ENCODE measurements around the gene PDE4D. TPM values are rescaled to one million over a fixed set of nuclear protein-coding genes. Genes with fewer than 3 reads are reported as not detected.

Gene PDE4D
- total RNA-seq, 1 donor from 2014 or later = 2.3 TPM

GRCh38 chr5:59770953-59771352, 122.6 kb downstream of the PDE4D start:
- no peaks in the 10 kb centered on the region for H3K9me3 ChIP-seq (ENCODE audit: low read depth)
- Mint-ChIP-seq H3K4me1 (peaks cover 12% of the 10 kb centered on the region), H3K9me3 (no peaks in the 10 kb centered on the region), H3K36me3 (no peaks in the 10 kb centered on the region), H3K4me3 (no peak overlapping the region), H3K27ac (no peak overlapping the region), H3K27me3 (ENCODE audit: insufficient read depth, low read depth) (peaks cover 3% of the 10 kb centered on the region)
- no peak overlapping the region for H2AFZ ChIP-seq (replicated peaks)
- H3K4me1 ChIP-seq = peaks cover 7% of the 10 kb centered on the region
- H3K9ac ChIP-seq = no peak overlapping the region
- peaks cover 40% of the 10 kb centered on the region for H3K27me3 ChIP-seq
- H3K27ac ChIP-seq = no peak overlapping the region
- no peaks in the 10 kb centered on the region for H3F3A ChIP-seq (ENCODE audit: low read depth)
- no peaks in the 10 kb centered on the region for H3K36me3 ChIP-seq
- no peaks in the 10 kb centered on the region for H3K79me2 ChIP-seq (ENCODE audit: low read depth)
- TF ChIP-seq CTCF (IDR thresholded peaks at IDR 0.05) (no peak), EZH2 (IDR thresholded peaks at IDR 0.05) (no peak), EZH2phosphoT487 (IDR thresholded peaks at IDR 0.05) (no peak)
- H3K4me3 ChIP-seq = no peak overlapping the region
- no peak overlapping the region for H3K4me2 ChIP-seq
- no peak for DNase-seq (ENCODE audit: low spot score)
- no peaks in the 10 kb centered on the region for H4K20me1 ChIP-seq (ENCODE audit: low read depth)

GRCh38 chr5:59769832-59770231, 123.7 kb downstream of the PDE4D start:
- DNase-seq (ENCODE audit: low spot score) = no peak
- H3K36me3 Mint-ChIP-seq = no peaks in the 10 kb centered on the region
- TF ChIP-seq CTCF (IDR thresholded peaks at IDR 0.05) (no peak), EZH2phosphoT487 (IDR thresholded peaks at IDR 0.05) (no peak), EZH2 (IDR thresholded peaks at IDR 0.05) (no peak)
- no peak overlapping the region for H3K27ac Mint-ChIP-seq
- H3F3A ChIP-seq (ENCODE audit: low read depth) = no peaks in the 10 kb centered on the region
- H2AFZ ChIP-seq (replicated peaks) = no peak overlapping the region
- no peaks in the 10 kb centered on the region for H4K20me1 ChIP-seq (ENCODE audit: low read depth)
- no peaks in the 10 kb centered on the region for H3K9me3 Mint-ChIP-seq
- no peaks in the 10 kb centered on the region for H3K36me3 ChIP-seq
- H3K27ac ChIP-seq = no peak overlapping the region
- H3K27me3 Mint-ChIP-seq (ENCODE audit: insufficient read depth, low read depth) = peaks cover 3% of the 10 kb centered on the region
- no peak overlapping the region for H3K9ac ChIP-seq
- no peak overlapping the region for H3K4me3 Mint-ChIP-seq
- peaks cover 12% of the 10 kb centered on the region for H3K4me1 Mint-ChIP-seq
- no peaks in the 10 kb centered on the region for H3K9me3 ChIP-seq (ENCODE audit: low read depth)
- H3K27me3 ChIP-seq = peaks cover 40% of the 10 kb centered on the region
- no peak overlapping the region for H3K4me2 ChIP-seq
- H3K4me3 ChIP-seq = no peak overlapping the region
- no peaks in the 10 kb centered on the region for H3K79me2 ChIP-seq (ENCODE audit: low read depth)
- peaks cover 7% of the 10 kb centered on the region for H3K4me1 ChIP-seq

- Mint-ChIP-seq H3K27me3 (ENCODE audit: insufficient read depth, low read depth) (peaks cover 3% of the 10 kb centered on the region), H3K4me3 (peak overlapping the region; percentile 84), H3K36me3 (no peaks in the 10 kb centered on the region), H3K4me1 (peaks cover 12% of the 10 kb centered on the region), H3K27ac (peak overlapping the region; percentile 12), H3K9me3 (no peaks in the 10 kb centered on the region)
- Histone ChIP-seq H3K4me3 (peak overlapping the region; percentile 43), H3K9me3 (ENCODE audit: low read depth) (no peaks in the 10 kb centered on the region), H3K4me1 (peaks cover 7% of the 10 kb centered on the region), H3F3A (ENCODE audit: low read depth) (no peaks in the 10 kb centered on the region), H3K9ac (no peak overlapping the region), H3K4me2 (peak overlapping the region; percentile 77), H2AFZ (replicated peaks) (no peak overlapping the region), H4K20me1 (ENCODE audit: low read depth) (no peaks in the 10 kb centered on the region), H3K27ac (no peak overlapping the region), H3K79me2 (ENCODE audit: low read depth) (no peaks in the 10 kb centered on the region), H3K36me3 (no peaks in the 10 kb centered on the region), H3K27me3 (peaks cover 40% of the 10 kb centered on the region)
- DNase-seq (ENCODE audit: low spot score) = no peak
- no peak for TF ChIP-seq CTCF (IDR thresholded peaks at IDR 0.05)
- TF ChIP-seq EZH2phosphoT487 (IDR thresholded peaks at IDR 0.05) = no peak
- TF ChIP-seq EZH2 (IDR thresholded peaks at IDR 0.05) = no peak
Observed at GRCh38 chr5:59769041-59769360, 124.5 kb downstream of the PDE4D start.

All from neural progenitor cell (in vitro differentiated cells).